HCT116 (cell line): ENCODE measurements around the gene KCNK2. TPM values are rescaled to one million over a fixed set of nuclear protein-coding genes. Genes with fewer than 3 reads are reported as not detected.

Source experiments
- ATAC-seq: fragments of 200-7000 bp; cut with Tn5 transposase; 2 replicates; pipeline ENCODE4 v1.9.1; 2020; ENCODE audit warnings: mild to moderate bottlenecking, moderate library complexity
- BruUV-seq: library from RNA; stranded (reverse); fragments of 400-500 nt; replicated peaks from 2 replicates; lab custom pipeline; 2021; lab: Mats Ljungman, UMichigan
- CTCF ChIA-PET: fragments of 300-600 bp; sonication (Branson Sonifier 250); formaldehyde crosslinking; loops from one replicate; lab custom pipeline; 2021; ENCODE audit warnings: antibody characterized with exemption; lab: Charles Lee
- POLR2A ChIA-PET: fragments of 300-600, 350-600 bp; sonication (Branson Sonifier 250); formaldehyde crosslinking; loops from one replicate; lab custom pipeline; 2021; ENCODE audit warnings: antibody characterized with exemption; lab: Charles Lee
- RAD21 ChIA-PET, 2 experiments: fragments of 300-600 bp; sonication (Branson Sonifier 250); formaldehyde crosslinking; loops; one replicate each; lab custom pipeline; 2023; ENCODE audit warnings: low total read pairs in 2 of 2; ENCODE audit not compliant: uncharacterized antibody in 2 of 2, unreplicated experiment in 2 of 2, low non-redundant PET in 1 of 2; lab: Charles Lee
- DNase-seq: peaks from one replicate; pipeline ENCODE4 v3.0.0-alpha.2; 2010; ENCODE audit warnings: low read depth, low spot score
- H2AFZ ChIP-seq: fragments of 200-600 bp; shearing (Covaris generic), sonication (generic); 2 replicates; pipeline ENCODE4 v1.6.1; 2017; ENCODE audit warnings: low read depth, mixed run types, mixed read lengths, antibody characterized with exemption, low read length; ENCODE audit not compliant: poor library complexity, severe bottlenecking
- H3K27ac ChIP-seq: 2 replicates; pipeline ENCODE4 v1.5.1; 2012; ENCODE audit warnings: low read depth, low read length
- H3K27me3 ChIP-seq: fragments of 200-600 bp; sonication (generic); 2 replicates; pipeline ENCODE4 v1.6.1; 2016; ENCODE audit warnings: mixed run types, low read length, mixed read lengths; ENCODE audit not compliant: insufficient read depth
- H3K36me3 ChIP-seq, 2 experiments: fragments of 200-500 bp in 1 of 2; fragments of 200-600 bp in 1 of 2; sonication (Bioruptor generic) in 1 of 2; sonication (generic) in 1 of 2; 2 replicates each; pipeline versions ENCODE4 v1.5.1 to v1.6.1; 2014 to 2016; ENCODE audit warnings: low read length in 2 of 2, inconsistent platforms in 1 of 2, mixed read lengths in 1 of 2, mixed run types in 1 of 2; ENCODE audit not compliant: insufficient read depth in 2 of 2, control insufficient read depth in 1 of 2
- H3K4me1 ChIP-seq, 2 experiments: fragments of 200-600 bp in 1 of 2; sonication (generic) in 1 of 2; 2 replicates each; pipeline versions ENCODE4 v1.5.1 to v1.6.1; 2012 to 2017; ENCODE audit warnings: low read length in 2 of 2, inconsistent platforms in 1 of 2, mild to moderate bottlenecking in 1 of 2, mixed read lengths in 1 of 2, mixed run types in 1 of 2, moderate library complexity in 1 of 2; ENCODE audit not compliant: insufficient read depth in 2 of 2, control insufficient read depth in 1 of 2
- H3K4me2 ChIP-seq: fragments of 200-600 bp; sonication (generic); 2 replicates; pipeline ENCODE4 v1.6.1; 2017; ENCODE audit warnings: mixed run types, low read length, mixed read lengths
- H3K4me3 ChIP-seq, 2 experiments: fragments of 200-600 bp in 1 of 2; sonication (generic) in 1 of 2; replicated peaks in 1 of 2; 2 replicates each; pipeline ENCODE4 v1.5.1; 2011 to 2016; ENCODE audit warnings: low read length in 2 of 2, control low read depth in 1 of 2, low read depth in 1 of 2, mild to moderate bottlenecking in 1 of 2, mixed read lengths in 1 of 2, mixed run types in 1 of 2
- H3K79me2 ChIP-seq: fragments of 200-600 bp; sonication (generic); 2 replicates; pipeline ENCODE4 v1.6.1; 2017; ENCODE audit warnings: mild to moderate bottlenecking, mixed run types, low read length, moderate library complexity, mixed read lengths; ENCODE audit not compliant: insufficient read depth
- H3K9ac ChIP-seq: fragments of 200-600 bp; sonication (generic); 2 replicates; pipeline ENCODE4 v1.6.1; 2016; ENCODE audit warnings: low read length, mixed read lengths
- H3K9me2 ChIP-seq: fragments of 200-600 bp; sonication (generic), shearing (Covaris generic); 2 replicates; pipeline ENCODE4 v1.6.1; 2017; ENCODE audit warnings: mixed run types, mild to moderate bottlenecking, moderate library complexity; ENCODE audit not compliant: insufficient read depth
- H3K9me3 ChIP-seq, 2 experiments: fragments of 200-500 bp in 1 of 2; fragments of 200-600 bp in 1 of 2; sonication (Bioruptor generic) in 1 of 2; sonication (generic) in 1 of 2; 2 replicates each; pipeline ENCODE4 v1.6.1; 2014 to 2017; ENCODE audit warnings: low read length in 2 of 2, mixed read lengths in 2 of 2, inconsistent platforms in 1 of 2, low read depth in 1 of 2, mild to moderate bottlenecking in 1 of 2, mixed run types in 1 of 2, moderate library complexity in 1 of 2; ENCODE audit not compliant: control insufficient read depth in 1 of 2, insufficient read depth in 1 of 2
- H4K20me1 ChIP-seq: fragments of 200-600 bp; sonication (generic), shearing (Covaris generic); 2 replicates; pipeline ENCODE4 v1.6.1; 2017; ENCODE audit warnings: mixed run types, mild to moderate bottlenecking, moderate library complexity; ENCODE audit not compliant: insufficient read depth
- CEBPB ChIP-seq: IDR thresholded peaks from 2 replicates; pipeline ENCODE4 v1.6.1; 2012; ENCODE audit warnings: low read depth
- EZH2 ChIP-seq: fragments of 200-600 bp; sonication (generic); IDR thresholded peaks from 2 replicates; pipeline ENCODE4 v1.6.1; 2017; ENCODE audit warnings: antibody characterized with exemption, mixed run types
- EZH2phosphoT487 ChIP-seq: fragments of 200-600 bp; IDR thresholded peaks from 2 replicates; pipeline ENCODE4 v1.6.1; 2018; ENCODE audit warnings: antibody characterized with exemption, borderline replicate concordance
- FOSL1 ChIP-seq: IDR thresholded peaks from 2 replicates; pipeline ENCODE4 v1.6.1; 2012; ENCODE audit warnings: low read depth
- MAX ChIP-seq: IDR thresholded peaks from 2 replicates; pipeline ENCODE4 v1.6.1; 2012
- POLR2A ChIP-seq: IDR thresholded peaks from 2 replicates; pipeline ENCODE4 v1.7.0; 2011; ENCODE audit warnings: borderline replicate concordance; ENCODE audit not compliant: insufficient read depth, insufficient read length; ENCODE audit errors: extremely low read depth
- POLR2AphosphoS5 ChIP-seq: IDR thresholded peaks from 2 replicates; pipeline ENCODE4 v1.6.1; 2011; ENCODE audit warnings: mild to moderate bottlenecking, low read depth, low read length, moderate library complexity
- REST ChIP-seq: IDR thresholded peaks from 2 replicates; pipeline ENCODE4 v1.6.1; 2012; ENCODE audit warnings: low read depth
- SIN3A ChIP-seq: IDR thresholded peaks from 2 replicates; pipeline ENCODE4 v1.6.1; 2012; ENCODE audit warnings: low read depth
- SP1 ChIP-seq: IDR thresholded peaks from 2 replicates; pipeline ENCODE4 v1.6.1; 2012; ENCODE audit warnings: low read depth
- intact Hi-C: fragments of 100-400 bp; cut with micrococcal nuclease; formaldehyde crosslinking; loops from 2 replicates; pipeline ENCODE4 v1.10.0; 2022
- total RNA-seq: library from RNA; stranded (reverse); gene quantifications from one replicate; pipeline ENCODE4 v1.2.1, GENCODE V29; 2021; ENCODE audit not compliant: unreplicated experiment

Gene KCNK2
- total RNA-seq, 1 experiment from 2014 or later: 0.27 TPM

- POLR2A ChIA-PET: no interaction called here
- no peak overlapping the region for H2AFZ ChIP-seq
- ATAC-seq: no peak
- H3K27me3 ChIP-seq: 0 out of 2 replicates have a peak, but pooled peaks cover 3% of the 10 kb centered on the region
- H3K9me3 ChIP-seq: no peaks in the 10 kb centered on the region
- intact Hi-C loops: no loop called here
- no peak overlapping the region for H3K4me2 ChIP-seq
- RAD21 ChIA-PET: no interaction called here
- no peaks in the 10 kb centered on the region for H3K79me2 ChIP-seq
- H4K20me1 ChIP-seq: no peaks in the 10 kb centered on the region
- BruUV-seq: no TSS peak
- no peak for DNase-seq
- CTCF ChIA-PET: no interaction called here
- H3K4me3 ChIP-seq: no peak overlapping the region
- no peaks in the 10 kb centered on the region for H3K4me1 ChIP-seq
- H3K27ac ChIP-seq: no peak overlapping the region
- no peaks in the 10 kb centered on the region for H3K9me2 ChIP-seq
- H3K36me3 ChIP-seq: no peaks in the 10 kb centered on the region
- H3K9ac ChIP-seq: no peak overlapping the region
- no peak for TF ChIP-seq POLR2A
- TF ChIP-seq, all 23 proteins: peak for 0
These were observed 179.6 kb downstream of the KCNK2 start for GRCh38 chr1:215262106-215262505.

GRCh38 chr1:215263636-215264035, 181.1 kb downstream of the KCNK2 start:
- Histone ChIP-seq H3K27me3 (0 out of 2 replicates have a peak, but pooled peaks cover 3% of the 10 kb centered on the region), H3K27ac (no peak overlapping the region), H3K4me3 (no peak overlapping the region), H3K4me2 (no peak overlapping the region), H3K9me2 (no peaks in the 10 kb centered on the region)
- intact Hi-C loops: no loop called here
- POLR2A ChIA-PET: no interaction called here
- TF ChIP-seq SP1: no peak
- TF ChIP-seq MAX: no peak
- no peak for TF ChIP-seq POLR2AphosphoS5
- TF ChIP-seq SIN3A: no peak
- TF ChIP-seq EZH2: no peak
- TF ChIP-seq FOSL1: no peak
- TF ChIP-seq REST: no peak
- TF ChIP-seq CEBPB: no peak
- TF ChIP-seq EZH2phosphoT487: no peak
- TF ChIP-seq POLR2A: no peak
- TF ChIP-seq, all 23 proteins: peak for 0
- BruUV-seq: no TSS peak
- Histone ChIP-seq H3K9me3 (no peaks in the 10 kb centered on the region), H3K36me3 (no peaks in the 10 kb centered on the region), H4K20me1 (no peaks in the 10 kb centered on the region), H3K79me2 (no peaks in the 10 kb centered on the region), H2AFZ (no peak overlapping the region), H3K9ac (no peak overlapping the region), H3K4me1 (no peaks in the 10 kb centered on the region)
- ChIA-PET RAD21 (no interaction called here), CTCF (no interaction called here)
- DNase-seq: no peak
- no peak for ATAC-seq
